ENCODE measurements around the gene NANOS3.

NANOS3 gene

DNA sequence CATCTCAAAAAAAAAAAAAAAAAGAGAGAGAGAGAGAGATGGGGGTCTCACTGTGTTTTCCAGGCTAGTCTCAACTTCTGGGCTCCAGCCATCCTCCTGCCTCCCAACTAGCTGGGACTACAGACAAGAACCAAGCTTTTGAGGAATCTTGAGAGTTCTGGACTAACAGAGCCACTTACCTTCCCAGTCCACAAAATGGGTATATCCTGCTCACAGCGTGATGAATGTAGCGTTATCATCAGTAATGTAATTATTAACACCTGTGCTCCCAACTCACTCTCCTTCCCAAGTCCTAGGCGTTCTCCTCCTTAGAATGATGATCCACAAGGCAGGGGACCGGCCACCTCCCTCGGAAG, 4.6 kb upstream of the NANOS3 start:
- DNase-seq (ENCODE audit: extremely low read depth, low read depth) = no peak
- TF ChIP-seq, protein P1, sequence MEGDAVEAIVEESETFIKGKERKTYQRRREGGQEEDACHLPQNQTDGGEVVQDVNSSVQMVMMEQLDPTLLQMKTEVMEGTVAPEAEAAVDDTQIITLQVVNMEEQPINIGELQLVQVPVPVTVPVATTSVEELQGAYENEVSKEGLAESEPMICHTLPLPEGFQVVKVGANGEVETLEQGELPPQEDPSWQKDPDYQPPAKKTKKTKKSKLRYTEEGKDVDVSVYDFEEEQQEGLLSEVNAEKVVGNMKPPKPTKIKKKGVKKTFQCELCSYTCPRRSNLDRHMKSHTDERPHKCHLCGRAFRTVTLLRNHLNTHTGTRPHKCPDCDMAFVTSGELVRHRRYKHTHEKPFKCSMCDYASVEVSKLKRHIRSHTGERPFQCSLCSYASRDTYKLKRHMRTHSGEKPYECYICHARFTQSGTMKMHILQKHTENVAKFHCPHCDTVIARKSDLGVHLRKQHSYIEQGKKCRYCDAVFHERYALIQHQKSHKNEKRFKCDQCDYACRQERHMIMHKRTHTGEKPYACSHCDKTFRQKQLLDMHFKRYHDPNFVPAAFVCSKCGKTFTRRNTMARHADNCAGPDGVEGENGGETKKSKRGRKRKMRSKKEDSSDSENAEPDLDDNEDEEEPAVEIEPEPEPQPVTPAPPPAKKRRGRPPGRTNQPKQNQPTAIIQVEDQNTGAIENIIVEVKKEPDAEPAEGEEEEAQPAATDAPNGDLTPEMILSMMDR (IDR thresholded peaks at IDR 0.05; ENCODE audit: low read depth, low read length) = no peak

DNA sequence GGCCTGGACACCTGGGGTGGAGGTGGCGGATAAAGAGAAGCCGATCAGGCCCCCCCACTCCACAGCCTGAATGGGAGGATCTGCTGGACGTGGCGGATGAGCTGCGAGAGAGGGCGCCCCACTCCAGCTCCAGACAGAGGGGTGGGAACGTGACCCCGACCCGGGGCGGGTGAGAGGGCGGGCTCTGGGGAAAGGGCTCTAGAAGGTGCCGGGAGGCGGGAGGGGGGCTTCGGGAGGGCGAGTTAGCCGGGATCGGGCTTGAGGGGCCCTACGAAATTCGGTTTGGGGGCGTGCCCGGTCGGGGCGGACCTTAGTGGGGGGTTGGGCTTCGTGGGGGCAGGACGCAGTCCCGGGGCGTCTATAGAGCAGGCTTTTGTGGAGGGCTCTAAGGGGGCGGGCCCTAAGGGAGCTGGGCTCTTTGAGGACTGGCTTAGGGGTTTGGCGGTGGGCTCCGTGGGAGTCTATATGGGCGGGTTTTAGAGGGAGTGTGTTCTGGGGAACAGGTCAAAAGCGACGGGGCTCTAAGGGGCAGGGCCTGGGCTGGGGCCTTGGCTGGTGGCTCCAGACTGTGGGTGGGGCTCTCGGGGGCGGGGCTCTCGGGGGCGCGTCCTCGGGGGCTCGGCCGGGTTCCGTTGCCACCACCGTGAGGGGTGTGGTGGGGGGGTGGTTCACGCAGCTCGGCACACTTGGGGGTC, 4.1 kb upstream of the NANOS3 start:
- no peak for DNase-seq (ENCODE audit: extremely low read depth, low read depth)

DNA sequence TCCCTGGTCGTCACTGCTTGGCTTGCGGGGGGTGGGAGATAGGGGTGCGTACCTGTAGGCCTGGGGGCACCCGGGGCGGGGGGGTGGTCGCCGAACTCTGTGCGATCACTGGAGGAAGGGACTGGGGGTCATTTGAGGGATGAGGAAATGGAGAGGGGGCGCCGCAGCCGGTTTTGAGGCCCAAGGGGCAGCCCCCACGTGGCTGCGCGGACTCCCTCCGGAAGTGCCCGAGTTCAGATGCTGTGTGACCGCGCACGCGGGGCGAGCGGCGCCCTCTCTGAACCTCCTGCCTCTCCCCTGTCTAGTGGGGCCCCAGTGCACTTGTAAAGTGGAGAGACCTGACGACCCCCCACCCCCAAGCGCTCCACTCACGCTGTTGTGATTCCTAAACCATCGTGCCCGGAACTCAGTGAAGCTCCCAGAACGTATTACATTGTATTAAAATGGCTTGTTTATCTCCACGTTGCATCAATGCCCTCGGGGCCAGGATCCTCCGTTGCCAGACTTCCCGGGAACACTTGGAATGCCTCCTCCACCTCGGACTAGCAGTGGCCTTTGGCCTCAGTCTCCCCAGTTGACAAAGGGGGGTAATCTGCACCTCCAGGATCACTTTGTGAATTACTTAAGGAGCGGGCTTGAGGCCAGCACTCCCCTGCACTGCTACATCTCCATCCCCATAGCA, 3.0 kb upstream of the NANOS3 start:
- no peak for DNase-seq (ENCODE audit: extremely low read depth, low read depth)
- TF ChIP-seq, protein P1 (IDR thresholded peaks at IDR 0.05; ENCODE audit: low read depth, low read length) = no peak

More for the DNA sequence above, 4.1 kb upstream of the NANOS3 start:
- TF ChIP-seq, protein P1 (IDR thresholded peaks at IDR 0.05; ENCODE audit: low read depth, low read length) = no peak; the same call in none of the 2 replicates

DNA sequence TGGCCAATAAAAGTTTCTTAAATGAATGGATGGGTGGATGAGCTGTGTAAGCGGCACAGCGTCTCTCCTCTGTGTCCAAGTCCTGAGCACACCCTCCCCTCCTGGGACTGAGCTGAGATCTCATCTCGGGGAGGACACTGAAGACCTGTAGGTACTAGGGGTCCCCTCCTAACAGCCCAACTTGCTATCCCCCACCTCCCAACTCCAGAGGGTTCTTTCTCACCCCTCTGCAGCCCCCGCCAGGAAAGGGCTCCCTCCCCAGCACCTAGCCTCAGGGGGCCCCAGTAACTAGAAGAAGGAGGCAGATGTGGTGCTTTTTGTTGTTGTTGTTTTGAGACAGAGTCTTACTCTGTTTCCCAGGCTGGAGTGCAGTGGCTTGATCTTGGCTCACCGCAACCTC, 1.1 kb upstream of the NANOS3 start:
- TF ChIP-seq, protein P1 (IDR thresholded peaks at IDR 0.05; ENCODE audit: low read depth, low read length) = no peak
- DNase-seq (ENCODE audit: extremely low read depth, low read depth) = no peak

DNA sequence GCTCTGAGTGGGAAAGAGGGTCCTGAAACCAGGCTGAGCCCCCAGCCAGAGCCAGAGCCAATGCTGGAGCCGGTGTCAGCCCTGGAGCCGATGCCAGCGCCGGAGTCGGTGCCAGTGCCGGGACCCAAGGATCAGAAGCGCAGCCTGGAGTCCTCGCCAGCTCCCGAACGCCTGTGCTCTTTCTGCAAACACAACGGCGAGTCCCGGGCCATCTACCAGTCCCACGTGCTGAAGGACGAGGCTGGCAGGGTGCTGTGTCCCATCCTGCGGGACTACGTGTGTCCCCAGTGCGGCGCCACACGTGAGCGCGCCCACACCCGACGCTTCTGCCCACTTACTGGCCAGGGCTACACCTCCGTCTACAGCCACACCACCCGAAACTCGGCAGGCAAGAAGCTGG, 369 bp downstream of the NANOS3 start:
- DNase-seq (ENCODE audit: extremely low read depth, low read depth) = no peak

DNA sequence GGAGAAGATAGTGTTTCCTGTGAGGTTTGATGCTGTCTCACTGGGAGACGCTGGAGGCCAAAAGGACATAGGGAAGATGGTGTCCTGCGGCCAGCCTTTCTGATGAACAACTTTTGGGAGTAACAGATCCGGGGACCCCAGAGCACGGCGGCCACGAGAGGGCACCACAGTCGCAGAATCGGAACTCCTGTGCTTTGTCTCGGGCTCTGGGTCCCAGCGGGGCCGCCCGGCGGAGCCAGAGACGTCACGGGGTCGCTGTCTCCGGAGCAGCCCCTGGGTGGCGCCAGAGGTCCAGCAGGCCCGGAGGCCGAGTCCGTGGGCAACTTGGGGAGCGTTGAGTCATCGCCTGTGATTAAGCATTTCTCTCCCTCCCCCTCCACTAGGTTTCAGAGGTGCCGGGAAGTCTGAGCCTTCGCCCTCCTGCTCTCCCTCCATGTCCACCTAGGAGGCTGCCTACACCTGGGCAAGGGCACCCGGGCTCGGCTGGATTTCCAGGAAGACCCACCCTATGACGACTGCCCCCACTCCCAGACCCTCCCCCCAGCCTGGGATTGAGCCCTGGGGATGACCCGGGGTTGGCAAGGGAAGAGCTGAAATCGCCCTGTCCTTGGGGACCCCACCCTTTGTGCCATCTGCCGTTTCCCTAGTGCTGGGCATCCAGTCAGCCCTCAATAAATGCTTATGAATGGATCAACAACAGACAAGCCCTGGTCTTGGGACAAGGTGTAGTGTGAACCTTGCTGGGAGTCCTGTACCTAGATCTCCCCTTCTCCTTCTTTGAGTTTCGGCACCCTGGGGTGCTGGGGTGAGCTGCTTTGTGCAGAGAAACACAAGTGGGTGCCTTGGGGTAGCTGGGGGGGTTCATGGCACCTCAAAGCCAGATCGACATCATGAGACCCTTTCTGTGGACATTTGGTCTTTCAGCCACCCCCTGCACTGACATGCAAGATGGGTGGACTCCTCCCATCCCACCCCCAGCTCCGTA, 3.4 kb downstream of the NANOS3 start:
- DNase-seq (ENCODE audit: extremely low read depth, low read depth) = peak; percentile 89
- TF ChIP-seq, protein P1 (IDR thresholded peaks at IDR 0.05; ENCODE audit: low read depth, low read length) = peak; percentile 99

More for the DNA sequence above, 369 bp downstream of the NANOS3 start:
- TF ChIP-seq, protein P1 (IDR thresholded peaks at IDR 0.05; ENCODE audit: low read depth, low read length) = no peak

Data from AG09319 (cell line).